H1 (cell line): ENCODE data around the gene GNAQ. TPM values are rescaled to one million over a fixed set of nuclear protein-coding genes. Genes with fewer than 3 reads are reported as not detected.

Experiments used
- ATF2 ChIP-seq: IDR thresholded peaks from 2 replicates; pipeline ENCODE4 v1.6.1; 2012; ENCODE audit warnings: low read length, inconsistent platforms
- BCL11A ChIP-seq, 2 experiments: IDR thresholded peaks; one replicate each; pipeline ENCODE4 v1.6.1; 2011; ENCODE audit warnings: low read depth in 2 of 2, low read length in 2 of 2, mild to moderate bottlenecking in 2 of 2
- CBX8 ChIP-seq: fragments of 300-800, 300-1000 bp; sonication (generic); IDR thresholded peaks from 2 replicates; pipeline ENCODE4 v1.7.1; 2016; ENCODE audit warnings: low read depth, low read length, borderline replicate concordance
- CHD2 ChIP-seq: IDR thresholded peaks from 2 replicates; pipeline ENCODE4 v1.6.1; 2012; ENCODE audit warnings: low read length, improper control_type of control experiment
- SIRT6 ChIP-seq: IDR thresholded peaks from one replicate; pipeline ENCODE4 v1.7.1; 2012; ENCODE audit warnings: low read length, inconsistent platforms
- SP2 ChIP-seq: IDR thresholded peaks from 2 replicates; pipeline ENCODE4 v1.6.1; 2012; ENCODE audit warnings: mild to moderate bottlenecking, low read length, inconsistent platforms
- SP4 ChIP-seq: IDR thresholded peaks from 2 replicates; pipeline ENCODE4 v1.6.1; 2012; ENCODE audit warnings: low read length, inconsistent platforms
- polyA plus RNA-seq, 7 experiments: library from polyadenylated mRNA; depleted of rRNA in 3 of 7; stranded (reverse) in 5 of 7; unstranded in 2 of 7; fragments of >200 nt in 5 of 7; fragments of 200-250 nt in 2 of 7; gene quantifications; 1 replicate in 5 of 7; 2 replicates in 1 of 7; 4 replicates in 1 of 7; pipeline versions ENCODE4 v1.2.1 to v1.2.3, GENCODE V29; 2011 to 2013; ENCODE audit warnings: missing spikeins in 2 of 7, mixed read lengths in 2 of 7
- total RNA-seq: library from RNA; stranded (reverse); fragmentation: NEBNext Ultra II Directional; extraction: Animal tissue kit (Norgen Biotek cat#: 25700); gene quantifications from 2 replicates; pipeline ENCODE4 v1.2.1, GENCODE V29; 2021

The GNAQ gene
- total and polyA plus RNA-seq, 2 of the 8 experiments (the other 6 are each of a cell fraction or from before 2014, with no cell fraction given): 22.8 to 63.8 TPM

- TF ChIP-seq ATF2 (no peak), SIRT6 (no peak), SP2 (no peak), CHD2 (no peak), CBX8 (no peak), SP4 (no peak), BCL11A (IDR thresholded peaks at IDR 0.05; ENCODE audit: low read depth in 2 of 2, low read length in 2 of 2) (no peak)
Measured at GRCh38 chr9:77915744-77916143, 115.9 kb downstream of the GNAQ start (continued).
